GM19193 (cell line): ENCODE results near the gene CCDC78.

Experiments
- POLR2A ChIP-seq: IDR thresholded peaks from 4 replicates; pipeline ENCODE4 v1.6.1; 2011; ENCODE audit not compliant: insufficient read depth, insufficient read length; ENCODE audit errors: extremely low read depth

The CCDC78 gene

GRCh38 chr16:714558-715476 lies 11.4 kb downstream of the CCDC78 start, which contains the start of gene METRN:
METRN (plus strand) TSS chr16:715118; CDS start chr16:715290, 172 bp downstream.
- no peak for TF ChIP-seq POLR2A

- no peak for TF ChIP-seq POLR2A
These were observed 12.2 kb downstream of the CCDC78 start for GRCh38 chr16:714079-714478.

GRCh38 chr16:711548-712320 lies 14.5 kb downstream of the CCDC78 start:
- TF ChIP-seq POLR2A, result no peak

- TF ChIP-seq POLR2A, result no peak
These were observed 15.2 kb downstream of the CCDC78 start for GRCh38 chr16:711084-711483.

- TF ChIP-seq POLR2A, result no peak
These were observed 15.7 kb downstream of the CCDC78 start for GRCh38 chr16:710500-711075.

- no peak for TF ChIP-seq POLR2A
These were observed 16.4 kb downstream of the CCDC78 start for GRCh38 chr16:709566-710499.

- TF ChIP-seq POLR2A, result no peak
These were observed 17.3 kb downstream of the CCDC78 start for GRCh38 chr16:708959-709358.

GRCh38 chr16:708019-708418 lies 18.2 kb downstream of the CCDC78 start:
- TF ChIP-seq POLR2A, result no peak

- TF ChIP-seq POLR2A, result no peak
These were observed 19.1 kb downstream of the CCDC78 start for GRCh38 chr16:707062-707538.

- no peak for TF ChIP-seq POLR2A
These were observed 19.8 kb downstream of the CCDC78 start for GRCh38 chr16:706189-707061.

GRCh38 chr16:705431-706188 lies 20.6 kb downstream of the CCDC78 start, which contains the start of gene FBXL16:
FBXL16 (minus strand) TSS chr16:705801; CDS start chr16:697405, 8,396 bp downstream.
- no peak for TF ChIP-seq POLR2A
